GM21447 (cell line): ENCODE results near the gene RBFOX1.

Source experiments
- ATAC-seq: cut with Tn5 transposase; IDR thresholded peaks from one replicate; pipeline ENCODE4 v1.9.1; 2021; ENCODE audit not compliant: unreplicated experiment

RBFOX1 gene

DNA sequence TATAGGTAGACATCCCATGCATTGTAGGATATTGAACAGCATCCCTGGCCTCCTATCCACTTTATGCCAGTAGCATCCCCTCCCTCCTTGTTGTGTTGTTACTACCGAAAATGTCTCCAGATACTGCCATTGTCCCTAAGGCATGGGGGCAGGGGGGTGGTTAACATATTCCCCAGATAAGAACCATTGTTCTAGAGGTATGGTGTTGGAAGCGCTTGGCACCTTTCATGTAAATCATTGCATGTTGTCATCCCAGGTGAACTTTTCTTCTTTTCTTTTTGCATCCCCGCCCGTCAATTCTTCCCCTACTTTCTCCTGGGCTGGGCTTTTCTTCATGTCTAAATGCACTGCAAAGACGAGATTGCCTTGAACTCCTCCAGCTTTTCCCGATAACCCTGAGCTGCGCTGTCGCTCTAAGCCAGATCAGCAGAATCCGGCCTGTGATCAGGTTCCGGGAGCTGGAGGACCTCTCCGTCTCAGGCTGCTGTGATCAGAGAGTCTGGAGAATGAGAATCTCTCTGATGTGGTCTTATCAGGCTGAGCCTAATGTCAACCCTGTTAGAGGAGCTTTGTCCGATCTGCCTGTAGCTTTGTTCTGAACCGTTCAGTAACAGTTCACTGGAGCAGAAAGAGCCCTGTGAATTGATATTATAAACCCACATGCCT lies 76.2 kb downstream of the RBFOX1 start:
- no peak for ATAC-seq

- ATAC-seq: no peak
These were observed 86.8 kb downstream of the RBFOX1 start for GRCh38 chr16:7419441-7419840.

DNA sequence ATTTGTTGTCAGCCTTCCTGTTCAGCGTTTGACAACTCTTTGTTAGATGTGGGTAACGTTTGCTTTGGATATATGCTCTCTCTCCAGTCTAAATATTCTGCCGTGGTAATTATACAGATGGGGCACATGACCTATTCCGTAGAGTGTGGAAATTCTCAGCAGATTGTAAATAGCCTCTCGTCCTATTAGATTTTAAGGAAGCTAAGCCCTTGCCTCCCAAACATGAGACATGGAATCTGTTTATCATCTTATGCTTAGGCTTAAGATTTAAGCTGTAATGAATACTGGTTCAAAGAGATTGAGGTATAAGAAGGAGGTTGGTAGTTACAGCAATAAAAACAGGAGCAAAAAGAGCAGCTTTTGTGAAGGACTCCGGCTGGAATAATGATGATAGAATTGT lies 87.4 kb downstream of the RBFOX1 start:
- ATAC-seq: no peak

DNA sequence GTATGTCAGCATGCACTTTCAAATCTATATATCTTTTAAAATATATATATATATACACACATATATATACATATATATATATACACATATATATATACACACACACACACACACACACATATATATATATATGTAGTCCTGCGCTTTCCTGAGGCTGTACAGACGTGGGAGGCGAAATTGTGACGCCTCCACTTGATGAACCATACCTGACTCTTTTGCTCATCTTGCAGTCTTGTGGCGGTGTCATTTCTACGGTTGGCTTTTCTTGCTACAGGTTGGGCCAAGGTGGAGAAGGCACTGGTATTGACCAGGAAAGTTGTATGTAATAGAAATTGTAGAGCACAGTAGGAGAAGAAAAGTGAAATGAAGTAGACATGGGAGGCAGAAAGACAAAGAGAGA lies 88.2 kb downstream of the RBFOX1 start:
- ATAC-seq: no peak

DNA sequence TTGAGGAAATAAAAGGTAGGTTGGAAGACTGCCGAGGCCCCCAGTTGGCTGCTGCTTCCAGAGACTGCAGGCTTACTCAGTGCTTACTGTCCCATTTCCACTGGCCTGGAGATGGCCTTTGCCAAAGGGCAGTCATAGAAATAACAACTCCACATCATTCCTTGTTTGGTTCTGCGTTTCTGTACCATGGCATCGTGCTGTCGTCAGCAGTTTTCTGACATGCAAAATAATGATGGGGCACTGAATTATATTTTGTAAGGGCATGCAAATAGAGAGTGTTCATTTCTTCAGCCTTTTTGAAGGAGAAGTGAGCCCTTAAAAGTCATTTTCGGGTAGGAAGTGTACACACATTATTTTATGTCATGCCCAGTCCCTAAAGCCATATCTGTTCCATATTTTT lies 88.9 kb downstream of the RBFOX1 start:
- no peak for ATAC-seq

DNA sequence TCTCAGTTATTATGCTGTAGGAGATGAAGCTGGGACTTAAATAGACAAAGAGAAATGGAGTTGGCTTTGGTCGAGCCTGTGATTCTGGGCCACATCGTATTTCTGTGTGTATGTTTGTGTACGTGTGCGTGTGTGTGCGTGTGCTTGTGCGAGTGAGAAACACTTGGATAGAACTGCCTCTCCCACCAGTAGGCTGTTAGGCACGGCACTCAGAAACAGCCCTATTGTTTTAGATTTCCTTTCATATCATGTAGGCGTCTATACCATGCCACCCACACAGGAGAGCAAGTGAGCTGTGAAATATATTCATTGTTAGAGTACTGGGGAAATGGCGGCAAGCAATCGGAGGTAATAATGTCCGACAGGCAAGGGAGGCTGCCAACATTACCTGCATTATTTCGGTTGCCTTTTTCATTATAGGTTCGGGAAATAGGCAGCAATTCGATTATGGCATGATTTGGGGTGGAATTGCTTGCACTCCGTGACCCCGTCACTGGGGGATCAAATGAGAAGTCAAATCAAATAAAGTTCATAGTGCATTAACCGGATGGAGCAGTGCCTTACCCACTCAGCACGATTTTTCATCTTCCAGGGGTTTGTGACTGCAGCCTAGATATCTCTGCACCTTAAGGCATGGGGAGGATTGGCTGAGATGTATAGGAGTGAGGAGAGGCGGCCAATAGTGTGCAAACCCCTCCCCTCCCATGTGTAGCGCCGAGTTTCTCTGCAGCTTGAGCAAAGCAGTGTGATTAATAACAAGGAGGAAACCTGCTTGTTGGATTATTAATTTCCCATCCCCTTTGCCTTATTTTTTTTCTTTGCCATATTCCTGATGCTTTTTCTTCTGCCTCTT lies 89.6 kb downstream of the RBFOX1 start:
- ATAC-seq: no peak

GRCh38 chr16:7423434-7424044 lies 90.9 kb downstream of the RBFOX1 start:
- no peak for ATAC-seq

GRCh38 chr16:7426161-7426560 lies 93.5 kb downstream of the RBFOX1 start:
- no peak for ATAC-seq

DNA sequence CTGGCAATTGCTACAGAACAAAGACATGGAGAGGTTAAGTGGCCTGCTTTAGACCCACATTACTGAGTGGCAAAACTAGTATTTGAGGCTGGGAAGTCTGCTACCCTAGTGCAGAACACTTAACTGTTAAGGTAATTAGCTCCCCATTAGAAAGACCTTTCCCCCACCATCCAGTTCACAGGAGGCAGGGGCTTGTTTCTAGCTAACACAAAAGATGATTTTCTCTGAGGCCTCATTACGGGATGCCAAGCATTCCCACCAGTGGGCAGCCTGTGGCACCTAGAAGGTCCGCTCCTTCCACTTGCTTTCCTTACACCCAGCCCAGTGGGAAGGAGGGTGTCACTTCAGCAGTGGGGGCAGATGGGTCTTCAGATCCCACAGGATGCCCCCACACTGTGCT lies 99.1 kb downstream of the RBFOX1 start:
- no peak for ATAC-seq

- no peak for ATAC-seq
These were observed 103.7 kb downstream of the RBFOX1 start for GRCh38 chr16:7436306-7436705.

DNA sequence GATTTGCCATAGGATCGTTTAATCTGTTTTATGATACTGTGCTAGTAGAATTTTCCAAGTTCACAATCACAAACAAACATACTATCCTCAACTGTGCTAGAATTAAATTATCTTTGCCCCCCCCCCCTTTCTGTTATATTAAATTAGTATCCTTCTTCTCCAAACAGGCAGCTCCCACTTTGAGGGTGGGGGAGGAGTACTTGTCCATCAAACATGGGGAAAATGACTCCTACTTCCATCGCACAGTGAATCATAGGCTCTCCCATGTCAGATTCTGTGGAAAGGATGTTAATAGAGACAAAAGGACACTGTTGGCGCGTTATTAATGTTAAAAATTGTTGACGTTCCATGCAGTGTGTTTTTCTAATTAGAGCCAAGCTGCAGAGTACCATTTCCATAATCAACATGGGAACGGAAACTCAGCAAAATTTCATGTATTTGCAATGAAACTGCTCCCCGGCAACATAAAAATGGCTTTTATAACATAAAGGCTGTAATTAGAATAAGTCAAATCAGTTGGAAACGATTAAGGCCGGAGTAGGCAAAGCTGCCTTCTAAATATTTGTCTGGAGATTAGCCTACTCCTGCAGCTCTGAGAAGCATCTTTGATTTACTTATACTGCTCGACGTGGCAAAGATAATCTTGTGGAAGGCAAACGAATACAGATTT lies 104.6 kb downstream of the RBFOX1 start:
- no peak for ATAC-seq

DNA sequence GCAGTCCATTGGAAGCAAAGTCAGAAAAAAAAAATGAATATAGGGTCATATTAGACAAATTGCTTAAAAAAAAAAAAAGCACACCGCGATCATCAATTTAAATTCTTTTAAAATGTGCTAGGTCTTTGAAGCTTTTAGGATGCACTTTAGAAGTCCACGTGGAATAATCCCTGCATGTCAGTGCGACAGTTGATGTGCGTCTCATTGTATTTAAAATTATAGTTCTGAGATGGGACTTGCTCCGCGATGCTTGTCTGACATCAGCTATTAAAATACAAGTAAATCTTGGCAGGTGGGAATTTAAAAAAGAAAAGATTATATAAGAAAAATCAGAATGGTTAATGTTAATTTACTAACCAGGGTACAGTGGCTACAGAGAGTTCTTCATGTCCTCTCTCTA lies 105.2 kb downstream of the RBFOX1 start:
- no peak for ATAC-seq

DNA sequence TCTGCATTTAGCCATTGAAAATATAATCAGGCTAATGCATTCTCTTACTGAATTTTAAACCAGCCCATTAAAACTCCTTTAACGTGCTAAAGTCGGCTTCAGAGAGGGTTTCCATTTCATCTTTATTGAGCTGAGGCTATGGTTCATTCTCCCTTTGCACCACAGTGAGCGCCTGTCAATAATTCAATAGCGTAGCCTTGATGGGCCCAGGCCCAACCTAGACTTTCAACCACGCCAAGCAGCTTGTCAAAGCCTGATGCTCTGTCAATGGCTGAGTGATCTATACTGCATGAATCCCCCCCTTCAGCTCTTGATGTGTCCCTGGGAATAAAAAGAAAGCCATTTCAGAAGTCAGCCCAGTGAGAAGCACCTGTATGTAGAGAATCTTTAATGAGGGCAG lies 106.0 kb downstream of the RBFOX1 start:
- no peak for ATAC-seq

GRCh38 chr16:7439518-7439917 lies 106.9 kb downstream of the RBFOX1 start:
- no peak for ATAC-seq

- ATAC-seq: no peak
These were observed 108.3 kb downstream of the RBFOX1 start for GRCh38 chr16:7440886-7441400.

DNA sequence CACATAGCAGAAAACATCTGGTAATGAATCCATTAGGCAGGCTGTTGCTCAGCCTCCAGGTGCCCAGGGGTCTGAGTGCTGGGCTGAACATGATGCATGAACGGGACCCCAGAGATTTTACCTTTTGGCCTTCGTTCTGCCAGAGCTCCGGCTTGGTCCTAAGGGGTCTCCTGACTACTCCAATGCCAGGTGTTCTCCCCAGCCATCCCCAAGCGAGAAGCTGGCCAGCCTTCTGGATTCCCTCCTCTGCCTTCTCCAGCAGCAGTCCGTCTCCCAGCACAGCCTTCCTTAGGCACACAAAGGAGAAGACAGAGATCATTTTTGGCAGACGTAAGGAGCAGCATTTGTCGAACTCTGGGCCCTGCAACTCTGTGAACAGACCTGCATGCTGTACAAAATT lies 109.4 kb downstream of the RBFOX1 start:
- no peak for ATAC-seq

DNA sequence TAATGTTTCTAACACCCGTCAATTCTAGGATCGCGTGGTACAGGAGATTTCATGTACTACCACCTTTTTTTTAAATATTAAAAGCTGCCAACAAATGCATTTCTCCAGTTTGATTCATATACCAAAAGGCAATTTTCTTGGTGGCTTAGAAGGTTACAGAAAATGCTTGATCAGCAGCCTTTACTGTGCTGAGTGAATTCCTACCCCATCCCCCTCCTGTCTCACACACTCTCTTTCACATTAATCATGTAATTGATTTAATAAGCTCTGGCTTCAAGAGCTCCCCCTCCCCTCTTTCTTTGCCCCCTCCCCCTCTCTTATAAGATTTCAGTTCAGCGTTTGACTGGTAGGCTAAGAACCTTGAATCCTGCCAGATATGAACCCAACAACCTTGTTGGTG lies 110.5 kb downstream of the RBFOX1 start:
- no peak for ATAC-seq

DNA sequence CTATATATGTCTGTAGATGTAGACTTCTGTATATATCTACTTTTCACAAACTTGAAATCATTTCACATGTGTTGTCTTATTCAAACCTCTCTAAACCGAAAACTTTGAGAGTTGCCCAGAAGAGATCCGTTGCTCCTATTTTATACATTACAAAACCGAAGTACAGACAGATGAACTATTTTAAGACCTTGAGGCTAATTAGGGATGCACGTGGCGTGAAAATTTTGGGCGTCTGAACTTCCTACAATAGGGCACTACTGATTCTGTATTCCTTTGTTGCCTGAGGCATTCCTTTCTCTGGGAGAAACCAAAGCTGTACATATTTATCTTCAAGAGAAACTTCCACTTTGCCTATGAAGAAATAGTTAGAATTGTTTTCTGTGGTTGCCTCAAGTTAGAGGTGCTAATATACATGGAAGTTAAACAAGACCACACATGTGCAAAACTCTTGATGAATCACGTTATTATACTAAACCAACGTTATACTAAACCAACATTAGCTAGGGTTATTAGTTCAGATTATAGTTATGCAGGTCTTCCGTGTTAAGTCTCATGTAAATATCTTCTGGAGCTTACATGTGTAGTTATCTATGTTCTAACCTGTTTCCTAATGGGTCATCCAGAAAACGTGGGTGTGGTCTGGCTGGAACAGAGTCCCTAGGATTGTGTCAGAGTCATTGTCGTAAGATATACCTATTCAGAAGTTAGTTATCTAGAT lies 111.2 kb downstream of the RBFOX1 start:
- no peak for ATAC-seq

DNA sequence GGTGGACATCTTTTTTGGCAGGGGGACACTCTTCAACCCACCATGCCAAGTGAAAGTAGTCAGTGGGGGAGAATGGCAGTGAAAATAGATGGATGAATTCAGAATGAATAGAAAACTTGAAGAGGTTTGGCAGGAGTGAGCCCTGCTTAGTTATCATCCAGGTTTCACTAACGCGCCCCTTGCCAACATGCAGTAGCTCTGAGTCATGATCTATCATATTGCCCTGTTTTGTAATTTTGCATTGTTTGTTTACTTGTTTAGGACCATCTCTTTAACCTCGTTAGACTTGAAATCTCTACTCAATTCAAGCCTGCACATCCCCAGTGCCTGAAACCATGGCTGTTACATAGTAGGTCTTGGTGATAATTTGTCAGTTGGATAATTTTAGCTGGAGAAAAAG lies 116.7 kb downstream of the RBFOX1 start:
- no peak for ATAC-seq

GRCh38 chr16:7449808-7450207 lies 117.2 kb downstream of the RBFOX1 start:
- no peak for ATAC-seq

DNA sequence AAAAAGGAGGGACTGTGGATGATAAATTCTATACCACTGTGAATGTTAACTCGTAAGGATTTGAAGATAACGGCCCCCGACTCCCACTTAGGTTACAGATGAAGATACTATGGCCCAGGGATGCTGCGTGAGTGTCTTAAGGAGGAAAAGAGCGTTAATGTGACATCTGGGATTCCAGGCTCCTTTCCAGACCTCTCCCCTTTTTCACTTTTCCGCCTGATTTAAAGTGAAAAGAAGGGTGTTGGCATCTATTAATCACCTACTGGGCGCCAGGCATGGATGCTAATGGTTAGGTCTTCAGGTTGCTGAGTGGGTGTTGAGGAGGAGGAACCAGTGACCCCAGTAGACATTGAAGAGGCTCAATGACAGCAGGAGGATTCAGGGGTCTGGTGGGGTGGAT lies 117.8 kb downstream of the RBFOX1 start:
- ATAC-seq: no peak
